GM21723 (cell line): ENCODE results near the gene SERPINA12.

Experiments used
- ATAC-seq: cut with Tn5 transposase; IDR thresholded peaks from one replicate; pipeline ENCODE4 v1.9.1; 2021; ENCODE audit warnings: mild to moderate bottlenecking, moderate library complexity; ENCODE audit not compliant: unreplicated experiment

SERPINA12 gene

GRCh38 chr14:94441531-94442205, 67.6 kb downstream of the SERPINA12 start:
- ATAC-seq = no peak

DNA sequence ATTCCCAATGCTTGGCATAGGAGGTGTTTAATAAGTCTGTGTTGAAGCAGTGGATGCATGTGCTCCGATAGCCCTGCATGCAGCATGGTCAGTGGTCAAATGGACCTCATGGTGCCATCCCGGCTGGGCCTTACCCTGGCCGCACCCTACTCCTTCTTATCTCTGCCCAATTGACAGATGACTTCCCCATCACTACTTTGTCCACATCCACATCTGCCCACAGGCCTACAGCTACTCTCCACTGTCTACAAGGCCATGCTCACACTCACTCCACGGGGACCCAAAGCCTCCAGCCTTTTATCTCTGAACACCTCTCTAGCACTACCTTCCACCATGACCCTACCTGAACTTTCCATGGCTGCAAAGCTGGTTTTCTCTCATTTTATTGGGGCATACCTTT, 68.1 kb downstream of the SERPINA12 start:
- ATAC-seq = no peak

DNA sequence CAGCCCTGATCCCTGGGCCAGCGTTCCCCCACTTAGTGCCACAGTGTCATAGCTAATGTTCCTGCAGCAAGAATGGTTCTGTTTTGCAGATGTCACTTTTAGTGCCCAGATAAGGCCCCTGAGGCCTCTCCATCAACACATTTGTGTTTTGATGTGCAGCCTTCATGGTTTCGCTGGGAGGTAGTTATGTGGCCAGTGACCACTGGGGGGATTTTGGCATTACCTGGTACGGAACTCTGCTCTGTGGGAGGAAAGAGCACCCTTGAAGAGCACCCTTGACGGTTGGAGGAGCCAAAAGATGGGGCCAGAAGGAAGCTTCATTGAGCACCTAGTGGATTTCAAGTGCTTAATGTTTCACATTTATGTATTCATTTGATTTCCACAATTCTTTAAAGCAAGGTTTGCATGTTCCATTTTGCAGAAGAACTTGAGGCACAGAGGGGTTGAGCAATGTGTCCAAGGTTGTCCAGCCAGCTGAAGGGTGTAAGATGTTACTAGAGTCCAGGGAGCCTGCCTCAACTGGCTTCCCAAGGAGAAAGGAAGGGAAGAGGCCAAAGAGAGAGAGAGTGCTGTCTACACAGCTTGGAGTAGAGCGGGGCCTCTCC, 69.7 kb downstream of the SERPINA12 start:
- ATAC-seq = no peak
